ENCODE results near the gene SERPINB13.
A peak's percentile ranks its signal among the peaks of the same experiment; 100 is the strongest.

SERPINB13 gene, protein sequence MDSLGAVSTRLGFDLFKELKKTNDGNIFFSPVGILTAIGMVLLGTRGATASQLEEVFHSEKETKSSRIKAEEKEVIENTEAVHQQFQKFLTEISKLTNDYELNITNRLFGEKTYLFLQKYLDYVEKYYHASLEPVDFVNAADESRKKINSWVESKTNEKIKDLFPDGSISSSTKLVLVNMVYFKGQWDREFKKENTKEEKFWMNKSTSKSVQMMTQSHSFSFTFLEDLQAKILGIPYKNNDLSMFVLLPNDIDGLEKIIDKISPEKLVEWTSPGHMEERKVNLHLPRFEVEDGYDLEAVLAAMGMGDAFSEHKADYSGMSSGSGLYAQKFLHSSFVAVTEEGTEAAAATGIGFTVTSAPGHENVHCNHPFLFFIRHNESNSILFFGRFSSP

DNA sequence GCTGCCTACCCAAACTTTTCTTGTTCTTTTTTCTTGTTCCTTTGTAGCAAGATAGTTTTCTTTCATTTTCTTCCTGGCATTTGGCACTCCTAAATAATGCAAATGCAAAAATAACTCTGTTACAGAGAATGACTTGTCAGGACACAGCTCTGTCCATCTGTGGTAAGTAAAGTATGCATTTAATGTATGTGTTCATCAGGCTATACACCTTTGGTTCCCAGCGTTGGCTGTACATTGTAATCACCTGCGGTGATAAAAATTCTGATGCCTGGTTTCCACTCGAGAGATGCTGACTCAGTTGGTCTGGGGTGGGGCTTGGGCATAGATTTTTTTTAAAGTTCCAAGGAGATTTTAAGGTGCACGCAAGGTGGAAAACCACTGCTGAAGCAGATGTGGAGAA is at the start of gene SERPINB13:
Gene SERPINB13, plus strand, starts transcription at position 378 of the 400 bp plus-strand sequence. CDS start 1,325 bp downstream, outside the sequence.
- FAIRE-seq = no peak
- no peak for DNase-seq (ENCODE audit: insufficient read length, low spot score)

DNA sequence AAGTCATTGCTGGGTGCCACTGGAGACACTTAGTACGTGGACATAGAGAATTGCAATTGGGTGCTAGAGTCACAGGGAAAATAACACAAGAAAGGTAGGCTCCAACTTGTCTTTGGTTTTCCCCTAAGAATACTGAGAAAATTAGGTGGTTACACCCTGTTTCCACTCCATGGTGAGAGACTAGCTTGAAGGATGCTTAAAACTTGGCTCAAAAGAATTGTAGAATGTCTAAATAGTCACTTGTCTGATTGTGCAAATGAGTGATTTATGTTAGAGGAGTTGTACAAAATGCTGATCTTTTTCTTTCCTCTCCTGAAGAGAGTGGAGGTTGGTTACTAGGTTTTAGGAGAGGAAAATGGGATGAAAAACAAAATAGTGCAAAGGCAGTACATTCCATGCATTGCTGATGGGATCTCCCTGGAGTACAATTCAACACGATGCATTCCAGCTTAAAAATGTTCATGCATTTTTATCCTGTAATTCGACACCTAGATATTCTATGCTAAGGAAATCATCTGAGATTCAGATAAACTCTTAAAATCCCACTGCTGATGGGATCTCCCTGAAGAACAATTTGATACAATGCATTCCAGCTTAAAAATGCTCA is 47.1 kb upstream of the SERPINB13 start:
- FAIRE-seq (no peak), DNase-seq (ENCODE audit: insufficient read length, low spot score) (peak; percentile 10)

DNA sequence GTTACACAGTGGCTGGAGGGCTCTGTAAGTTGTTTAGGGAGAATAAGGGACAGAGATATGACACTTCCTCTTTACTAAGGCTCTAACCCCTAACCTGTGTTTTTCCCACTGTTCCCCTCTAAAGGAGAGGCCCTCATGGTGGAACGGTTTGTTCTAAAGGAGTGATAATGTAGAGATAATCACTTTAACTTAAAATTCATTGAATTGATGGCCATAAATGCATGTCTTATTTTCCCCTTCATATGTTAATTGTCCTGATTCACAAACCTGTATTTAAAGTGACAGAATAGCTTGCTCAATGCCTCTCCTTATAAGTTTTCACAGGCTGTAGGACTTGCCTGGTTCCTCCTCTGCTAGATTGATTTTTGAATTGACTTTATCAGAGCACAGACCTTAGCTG is 45.1 kb upstream of the SERPINB13 start, which contains the start of gene SERPINB12:
Gene SERPINB12, plus strand, starts transcription at position 301 of the 400 bp plus-strand sequence. CDS start 13,791 bp downstream, outside the sequence.
- no peak for DNase-seq (ENCODE audit: insufficient read length, low spot score)
- FAIRE-seq = no peak

DNA sequence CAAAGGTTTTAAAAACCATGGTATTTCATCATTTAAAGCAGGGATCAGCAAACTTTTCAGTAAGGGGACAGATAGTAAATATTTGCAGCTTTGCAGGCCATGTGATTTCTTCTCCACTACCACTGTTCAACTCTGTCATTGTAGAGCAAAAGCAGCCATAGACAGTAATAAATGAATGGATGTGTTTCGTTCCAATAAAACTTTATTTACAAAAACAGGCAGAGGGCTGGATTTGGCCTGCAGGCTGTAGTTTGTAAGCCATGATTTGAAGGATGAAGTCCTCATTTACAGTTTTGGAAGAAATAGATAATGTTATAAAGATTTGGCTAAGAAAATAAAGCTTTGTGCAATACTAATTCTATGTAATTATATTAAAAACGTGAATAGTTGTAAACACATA is 43.1 kb upstream of the SERPINB13 start:
- DNase-seq (ENCODE audit: insufficient read length, low spot score) = no peak
- FAIRE-seq = no peak

DNA sequence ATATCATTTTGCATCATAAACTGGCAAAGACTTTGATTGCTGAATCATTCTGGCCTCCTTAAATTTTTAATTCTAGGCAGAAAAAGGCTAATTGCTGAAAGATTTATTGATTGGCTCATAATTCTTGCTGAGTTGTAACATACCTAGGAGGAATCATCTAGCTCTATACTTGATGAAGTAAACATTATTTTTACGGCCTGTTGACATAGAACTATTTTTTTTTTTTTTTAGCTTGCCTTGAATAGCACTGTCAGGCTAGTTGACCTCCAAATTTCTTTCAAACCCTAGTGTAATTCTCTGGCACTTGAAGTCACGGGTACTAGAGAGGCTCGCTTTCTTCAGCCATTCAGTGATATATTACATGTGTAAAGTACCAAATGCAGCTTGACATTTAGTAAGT is 42.1 kb upstream of the SERPINB13 start:
- DNase-seq (ENCODE audit: insufficient read length, low spot score) (no peak), FAIRE-seq (no peak)

DNA sequence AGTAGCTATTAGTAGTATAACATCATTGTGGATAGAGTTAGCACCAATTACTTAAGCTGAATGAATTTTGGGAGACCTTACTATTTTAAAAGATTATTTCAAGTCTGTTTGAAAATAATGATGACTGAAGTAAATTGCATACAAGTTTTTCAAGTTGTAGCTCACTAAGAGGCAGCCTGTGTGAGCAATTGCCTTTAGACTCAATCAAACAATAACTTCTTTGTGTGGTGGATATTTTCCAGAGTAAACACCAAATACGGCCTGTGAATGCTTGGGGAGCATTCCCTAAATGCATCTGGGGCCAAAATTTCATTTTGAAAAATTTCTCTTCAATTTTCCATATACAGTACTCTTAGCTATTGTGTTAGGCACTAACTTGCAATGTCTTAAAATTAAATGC is 37.1 kb upstream of the SERPINB13 start:
- FAIRE-seq (no peak), DNase-seq (ENCODE audit: insufficient read length, low spot score) (no peak)

DNA sequence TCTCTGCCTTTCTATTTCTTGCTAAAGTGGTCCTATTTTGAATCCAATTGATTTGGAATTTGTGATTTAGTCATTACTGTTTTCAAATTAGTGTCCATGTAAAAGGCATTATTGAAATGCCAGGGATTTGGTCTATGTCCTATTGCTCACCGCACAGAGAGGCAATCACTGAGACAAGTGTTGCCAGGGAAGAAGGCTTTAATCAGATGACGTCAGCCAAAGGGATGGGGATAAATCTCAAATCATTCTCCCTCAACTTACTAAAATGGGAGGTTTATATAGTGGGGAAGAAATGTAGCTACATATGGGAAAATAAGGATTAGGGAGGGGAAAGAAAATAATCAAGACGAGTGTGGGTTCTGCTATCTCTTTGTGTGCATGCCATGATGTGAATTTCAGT is 35.4 kb upstream of the SERPINB13 start:
- FAIRE-seq = no peak
- no peak for DNase-seq (ENCODE audit: insufficient read length, low spot score)

DNA sequence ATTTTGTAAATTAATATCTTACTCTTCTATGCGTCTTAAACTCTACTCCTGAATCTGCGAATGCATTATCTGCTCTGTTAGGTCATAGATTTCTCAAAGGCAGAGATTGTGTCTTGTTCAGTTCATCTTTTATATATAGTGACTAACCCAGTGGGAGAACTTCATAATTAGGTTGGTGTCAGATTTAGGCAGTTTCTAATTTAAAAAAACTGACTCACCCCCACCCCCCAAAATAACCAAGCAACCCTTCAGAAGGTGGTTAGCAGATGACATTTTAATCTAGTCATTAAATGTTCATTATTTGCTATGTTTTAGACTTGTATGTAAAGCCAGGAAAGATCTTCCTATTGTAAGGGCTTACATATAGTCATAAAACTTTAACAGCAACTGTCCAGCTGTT is 34.6 kb upstream of the SERPINB13 start:
- FAIRE-seq = no peak

DNA sequence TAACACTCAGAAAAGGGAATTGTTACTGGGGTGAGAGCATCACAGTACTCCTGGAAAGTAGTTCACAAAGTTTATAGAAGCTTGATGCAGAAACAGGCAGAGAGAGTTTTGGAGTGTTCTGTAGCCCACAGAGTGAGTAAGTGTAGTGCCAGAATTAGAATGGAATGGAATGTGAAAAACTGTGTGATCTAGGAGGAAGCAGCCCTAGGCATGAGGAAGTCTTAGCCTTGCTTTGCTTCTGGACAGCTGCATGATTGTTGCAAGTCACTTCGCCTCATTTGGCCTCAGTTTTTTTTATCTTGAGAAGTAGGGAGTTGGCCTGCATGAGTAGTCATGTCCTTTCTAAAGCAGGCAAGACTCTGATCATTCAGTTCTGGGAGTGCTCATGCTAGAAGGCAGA is 34.1 kb upstream of the SERPINB13 start:
- DNase-seq (ENCODE audit: insufficient read length, low spot score) (peak; percentile 4), FAIRE-seq (no peak)

More for the DNA sequence above, 34.6 kb upstream of the SERPINB13 start:
- no peak for DNase-seq (ENCODE audit: insufficient read length, low spot score)

DNA sequence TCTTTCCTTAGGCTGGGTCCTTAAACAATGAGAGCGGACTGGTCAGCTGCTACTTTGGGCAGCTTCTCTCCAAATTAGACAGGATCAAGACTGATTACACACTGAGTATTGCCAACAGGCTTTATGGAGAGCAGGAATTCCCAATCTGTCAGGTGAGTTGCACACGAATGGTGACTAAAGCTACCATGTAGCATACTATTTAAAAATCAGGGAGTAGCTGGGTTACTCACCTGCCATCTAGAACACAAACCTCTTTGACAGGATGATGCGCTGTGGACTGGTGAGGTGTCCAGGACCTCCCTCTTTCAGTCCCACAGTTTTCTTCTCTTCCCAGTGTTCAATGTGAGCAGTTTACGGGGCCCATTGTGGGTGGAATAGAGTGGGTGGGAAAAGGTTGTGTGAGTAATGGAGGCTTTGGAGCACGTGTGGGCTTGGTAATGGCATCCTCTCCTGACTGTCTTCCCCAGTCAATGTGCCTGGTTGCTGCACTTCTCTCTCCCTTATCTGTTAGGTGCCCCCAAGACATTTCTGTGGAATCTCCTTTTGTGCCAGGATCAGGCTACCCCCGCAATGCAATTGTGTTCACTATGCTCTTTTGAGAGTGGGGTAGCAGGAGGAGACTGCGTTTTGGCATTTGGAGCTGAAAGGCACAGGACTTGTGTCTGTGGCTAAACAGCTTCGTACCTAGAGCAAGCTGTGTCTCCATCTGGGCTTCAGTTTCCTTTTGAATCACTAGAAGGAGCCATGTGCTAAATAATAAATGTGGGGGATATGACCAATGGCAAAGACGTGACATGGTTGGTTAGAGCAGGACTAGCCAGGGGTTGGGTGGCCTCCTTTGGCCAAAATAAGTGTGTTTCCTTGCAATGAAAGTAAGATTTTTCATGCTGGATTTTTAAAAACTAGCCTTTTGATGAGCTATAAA is 27.3 kb upstream of the SERPINB13 start:
- no peak for DNase-seq (ENCODE audit: insufficient read length, low spot score)
- FAIRE-seq = no peak

DNA sequence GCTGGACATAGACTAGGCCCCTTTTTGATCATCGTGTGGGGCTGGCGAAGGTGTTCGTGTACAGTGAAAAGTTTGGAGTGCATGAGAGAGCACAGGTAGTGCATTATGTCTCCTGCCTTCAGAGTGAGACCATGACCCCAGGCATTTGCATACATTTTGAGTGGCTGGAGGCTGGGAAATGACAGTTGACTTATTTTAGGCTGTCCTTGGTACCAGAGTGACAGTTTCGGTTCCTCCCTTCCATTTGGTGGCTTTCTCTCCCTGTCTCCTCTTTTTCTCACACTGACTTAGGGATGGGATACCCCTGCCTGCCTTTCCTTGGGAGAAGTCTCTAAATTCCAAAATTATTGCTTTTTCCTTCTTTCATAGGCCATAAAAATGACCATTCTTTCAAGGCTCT is 24.9 kb upstream of the SERPINB13 start:
- DNase-seq (ENCODE audit: insufficient read length, low spot score) = no peak
- FAIRE-seq = no peak

DNA sequence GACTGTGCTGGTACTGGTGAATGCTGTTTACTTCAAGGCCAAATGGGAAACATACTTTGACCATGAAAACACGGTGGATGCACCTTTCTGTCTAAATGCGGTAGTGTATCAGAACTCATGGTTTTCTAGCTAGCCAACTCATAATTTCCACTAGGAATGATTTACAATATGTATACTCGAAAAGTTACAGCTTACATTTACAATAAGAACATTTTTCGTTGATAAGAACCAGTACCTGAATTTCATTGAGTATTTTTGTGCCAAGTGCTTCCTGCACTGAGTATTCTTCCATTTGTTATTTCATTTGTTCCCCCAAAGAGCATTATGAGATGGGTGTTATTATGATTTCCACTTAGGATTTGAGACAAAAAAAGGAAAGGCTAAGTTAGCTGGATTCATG is 23.1 kb upstream of the SERPINB13 start:
- FAIRE-seq (no peak), DNase-seq (ENCODE audit: insufficient read length, low spot score) (no peak)

DNA sequence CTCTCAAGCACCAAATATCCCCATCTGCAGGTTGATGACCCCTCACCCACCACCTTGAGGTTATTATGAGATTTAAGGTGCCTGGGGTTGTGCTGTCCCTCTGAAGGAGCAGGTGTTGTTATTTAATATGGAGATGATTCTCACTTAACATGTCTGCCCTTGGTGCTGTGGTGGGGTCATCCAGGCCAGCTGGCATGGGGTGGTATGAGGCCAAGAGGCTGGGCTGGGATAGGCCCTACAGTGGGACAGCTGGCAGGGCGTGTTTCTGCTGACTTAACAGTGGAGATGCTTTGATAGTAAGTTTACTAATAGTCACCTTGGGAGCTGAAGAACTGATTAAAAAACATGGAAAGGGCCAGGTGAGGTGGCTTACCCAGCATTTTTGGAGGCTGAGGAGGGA is 22.6 kb upstream of the SERPINB13 start:
- FAIRE-seq = no peak
- no peak for DNase-seq (ENCODE audit: insufficient read length, low spot score)

DNA sequence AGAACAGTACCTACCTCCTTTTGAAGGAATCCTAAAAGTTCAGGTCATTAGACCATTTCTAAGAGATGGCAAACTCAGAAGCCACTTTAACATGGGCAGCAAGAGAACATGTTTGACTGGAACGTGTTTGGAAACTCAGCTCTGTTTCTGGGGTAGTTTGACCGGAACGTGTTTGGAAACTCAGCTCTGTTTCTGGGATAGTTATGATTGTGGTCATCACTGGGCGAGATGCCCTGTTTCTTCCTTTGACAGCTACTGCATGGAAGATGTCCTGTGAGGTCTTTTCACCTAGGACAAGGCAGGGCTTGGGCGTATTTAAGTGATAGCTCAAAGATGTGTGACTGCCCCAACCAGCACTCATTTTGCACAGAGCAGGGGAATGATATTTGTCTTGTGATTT is 19.9 kb upstream of the SERPINB13 start:
- FAIRE-seq (no peak), DNase-seq (ENCODE audit: insufficient read length, low spot score) (no peak)

DNA sequence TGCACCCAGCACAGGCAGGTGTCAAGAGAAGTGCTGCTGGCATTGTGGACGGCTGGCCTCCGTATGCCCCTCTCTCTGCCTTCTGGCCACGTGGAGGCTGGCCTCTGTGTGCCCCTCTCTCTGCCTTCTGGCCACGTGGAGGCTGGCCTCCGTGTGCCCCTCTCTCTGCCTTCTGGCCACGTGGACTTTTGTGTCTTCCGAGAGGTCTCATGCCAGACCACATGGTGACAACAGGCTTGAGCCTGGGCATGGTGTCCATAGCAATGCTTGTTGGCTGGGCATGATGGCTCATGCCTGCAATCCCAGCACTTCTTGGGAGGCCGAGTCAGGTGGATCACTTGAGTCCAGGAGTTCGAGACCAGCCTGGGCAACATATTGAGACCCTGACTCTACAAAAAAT is 19.3 kb upstream of the SERPINB13 start:
- FAIRE-seq = no peak
- DNase-seq (ENCODE audit: insufficient read length, low spot score) = no peak

DNA sequence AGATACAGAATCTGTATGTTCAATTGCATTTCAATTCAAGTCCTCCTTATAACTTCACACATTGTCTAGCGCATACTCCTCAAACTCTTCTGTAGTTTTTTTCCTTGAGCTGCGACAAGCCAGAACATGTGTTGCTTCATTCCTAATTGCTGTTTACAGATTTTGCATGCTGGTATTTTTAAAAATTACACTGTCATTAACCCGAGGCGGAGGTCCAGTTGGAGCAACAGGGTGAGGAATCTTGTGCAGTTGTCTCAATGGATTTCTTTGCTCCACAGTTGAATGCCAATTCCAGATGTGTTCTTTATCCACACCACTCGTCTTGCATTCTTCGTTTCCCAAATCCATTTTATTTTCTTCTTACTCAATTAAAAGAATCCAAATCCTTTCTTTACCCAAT is 16.4 kb upstream of the SERPINB13 start:
- DNase-seq (ENCODE audit: insufficient read length, low spot score) (no peak), FAIRE-seq (no peak)

DNA sequence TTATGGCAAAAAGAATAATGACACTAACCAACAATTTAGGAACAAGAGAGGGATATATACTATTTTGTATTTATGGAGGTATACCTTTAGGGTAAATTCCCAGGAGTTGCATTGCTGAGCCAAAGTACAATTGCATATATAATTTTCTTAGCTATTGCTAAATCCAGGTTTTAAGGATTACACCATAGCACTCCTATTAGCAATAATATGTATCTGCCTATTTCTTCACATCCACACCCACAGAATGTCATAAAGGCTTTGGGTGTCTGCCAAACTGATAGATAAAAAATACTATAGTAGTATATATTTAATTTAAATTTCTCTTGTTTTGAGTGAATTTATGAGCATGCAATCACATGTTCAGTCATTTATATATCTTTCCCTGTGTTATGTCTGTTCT is 11.5 kb upstream of the SERPINB13 start:
- DNase-seq (ENCODE audit: insufficient read length, low spot score) = no peak
- no peak for FAIRE-seq

DNA sequence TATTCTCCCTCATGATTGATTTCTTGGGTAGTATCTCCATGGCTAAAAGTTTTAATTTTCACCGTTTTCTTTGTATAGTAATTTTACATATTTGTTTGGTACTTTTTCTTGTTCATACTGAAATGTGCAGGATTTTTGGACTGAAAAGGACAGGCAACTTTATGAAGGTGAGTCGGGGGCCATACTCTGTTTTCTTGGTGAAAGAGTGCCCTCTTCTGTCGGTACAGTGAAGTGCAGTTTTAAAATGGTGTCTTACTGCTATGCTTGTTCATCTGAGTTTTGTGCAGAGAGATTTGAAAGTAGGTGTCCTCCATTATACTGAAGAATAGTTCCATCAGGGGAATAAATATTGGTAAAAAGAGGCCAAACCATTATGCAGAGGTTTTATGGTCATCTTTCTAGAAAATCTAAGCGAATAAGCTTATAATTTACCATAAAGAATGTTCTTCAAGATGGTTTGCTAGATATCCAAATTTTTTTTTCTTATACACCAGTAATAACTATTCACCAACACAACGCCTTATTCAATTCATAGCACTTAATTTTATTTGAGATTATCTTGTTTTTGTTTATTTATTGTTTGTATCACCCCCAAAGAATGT is 8.7 kb upstream of the SERPINB13 start:
- DNase-seq (ENCODE audit: insufficient read length, low spot score) (peak; percentile 10), FAIRE-seq (no peak)

DNA sequence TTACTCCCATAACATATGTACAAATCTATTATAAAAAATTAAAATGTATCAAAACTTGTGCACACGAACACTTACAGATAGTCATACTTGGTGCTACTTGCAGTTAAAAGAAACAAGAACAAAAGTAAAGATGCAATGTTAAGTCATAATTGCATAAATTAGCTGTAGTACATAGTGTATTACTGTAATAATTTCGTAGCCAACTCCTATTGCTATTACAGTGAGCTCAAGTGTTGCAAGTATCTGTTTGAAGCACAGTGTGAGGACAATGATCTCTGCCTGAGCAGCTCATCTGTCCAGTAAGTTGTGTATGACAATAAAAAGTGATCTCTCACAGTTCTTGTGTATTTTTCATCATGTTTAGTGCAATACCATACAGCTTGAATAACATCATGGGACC is 7.5 kb upstream of the SERPINB13 start:
- no peak for DNase-seq (ENCODE audit: insufficient read length, low spot score)
- no peak for FAIRE-seq

DNA sequence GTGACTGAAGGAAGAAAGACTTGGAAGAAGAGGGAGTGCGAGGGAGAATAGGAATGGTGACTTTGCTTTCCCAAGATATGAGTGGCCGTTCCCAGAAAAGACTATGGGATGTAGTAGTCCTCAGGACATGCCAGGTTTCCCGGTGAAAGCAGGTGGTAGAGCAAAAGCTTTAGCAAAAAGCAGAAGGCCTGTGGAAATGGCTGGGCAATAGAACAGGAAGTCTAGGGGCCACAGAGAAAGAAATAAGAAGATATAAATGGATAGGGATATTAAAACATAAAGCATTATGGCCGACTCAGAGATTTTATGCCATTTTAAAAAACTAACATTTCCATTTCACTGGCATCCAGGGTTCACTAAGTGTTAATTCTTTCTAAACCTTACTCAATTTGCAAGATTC is 1.2 kb upstream of the SERPINB13 start:
- DNase-seq (ENCODE audit: insufficient read length, low spot score) = no peak
- no peak for FAIRE-seq

DNA sequence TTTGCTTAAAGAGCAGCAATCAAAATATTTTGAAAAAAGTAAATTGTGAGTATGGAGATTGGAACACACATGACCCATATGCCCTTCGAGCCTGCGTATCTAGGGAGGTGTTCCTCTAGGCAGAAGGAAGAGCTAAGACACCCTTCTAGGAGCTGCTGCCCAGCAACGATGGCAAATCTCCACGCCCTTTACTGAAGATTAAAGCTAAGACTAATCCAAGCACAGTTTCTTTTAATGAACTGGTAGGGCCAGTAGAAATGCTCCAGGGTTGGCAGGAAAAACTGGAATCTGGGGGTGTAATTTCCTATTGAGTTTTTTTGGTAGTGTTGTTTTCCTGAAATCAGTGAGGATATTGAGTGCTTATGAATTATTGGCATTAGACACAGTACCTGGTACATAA is 712 bp upstream of the SERPINB13 start:
- FAIRE-seq (no peak), DNase-seq (ENCODE audit: insufficient read length, low spot score) (no peak)

Measured in HTR-8/SVneo (cell line).